ENCODE results near the gene ADAMTS5. TPM values are rescaled to one million over a fixed set of nuclear protein-coding genes. Genes with fewer than 3 reads are reported as not detected.

ADAMTS5 gene
- total RNA-seq, 4 donors from 2014 or later = 4.4 to 19.0 (median 14.0) TPM

DNA sequence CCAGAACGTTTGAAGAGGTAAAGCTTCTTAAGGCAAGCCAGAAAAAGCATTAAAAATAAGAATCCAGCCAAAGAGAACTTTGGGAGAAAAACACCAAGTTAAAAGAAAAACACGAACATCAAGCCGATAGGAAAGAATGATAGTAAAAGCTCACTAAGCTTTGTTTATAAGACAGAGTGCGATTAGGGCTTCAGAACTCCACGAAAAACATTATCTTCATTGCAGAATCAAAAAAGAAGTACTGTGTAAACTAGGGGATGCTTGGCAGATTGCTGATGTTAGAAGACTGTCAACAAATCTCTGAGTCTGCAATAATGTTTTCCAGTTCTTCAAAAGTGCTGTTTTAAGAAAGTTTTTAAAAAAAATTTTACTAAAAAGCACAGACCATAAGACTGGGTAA is 30.2 kb downstream of the ADAMTS5 start:
- no peak overlapping the region for H3K27ac ChIP-seq
- H3K9me3 ChIP-seq = no peaks in the 10 kb centered on the region
- no peak for TF ChIP-seq CTCF (IDR thresholded peaks at IDR 0.05)
- TF ChIP-seq POLR2A (IDR thresholded peaks at IDR 0.05) = no peak
- DNase-seq = no peak
- H3K4me3 ChIP-seq = no peak overlapping the region
- peaks cover 0 to 3% (median 0%) of the 10 kb centered on the region in 3 donors for H3K36me3 ChIP-seq
- no peaks in the 10 kb centered on the region for H3K4me1 ChIP-seq
- H3K27me3 ChIP-seq = no peaks in the 10 kb centered on the region

- no peaks in the 10 kb centered on the region for H3K4me1 ChIP-seq
- H3K36me3 ChIP-seq = peaks cover 0 to 3% (median 0%) of the 10 kb centered on the region in 3 donors
- no peak overlapping the region for H3K27ac ChIP-seq
- DNase-seq = no peak
- H3K27me3 ChIP-seq = no peaks in the 10 kb centered on the region
- TF ChIP-seq CTCF (IDR thresholded peaks at IDR 0.05) = no peak
- TF ChIP-seq POLR2A (IDR thresholded peaks at IDR 0.05) = no peak
- no peaks in the 10 kb centered on the region for H3K9me3 ChIP-seq
- H3K4me3 ChIP-seq = no peak overlapping the region
Measured at GRCh38 chr21:26935977-26936376, 30.9 kb downstream of the ADAMTS5 start.

GRCh38 chr21:26934383-26934782 is 32.5 kb downstream of the ADAMTS5 start:
- H3K27ac ChIP-seq = no peak overlapping the region
- H3K27me3 ChIP-seq = no peaks in the 10 kb centered on the region
- DNase-seq = no peak
- H3K4me3 ChIP-seq = no peak overlapping the region
- no peak for TF ChIP-seq POLR2A (IDR thresholded peaks at IDR 0.05)
- no peak for TF ChIP-seq CTCF (IDR thresholded peaks at IDR 0.05)
- H3K9me3 ChIP-seq = no peaks in the 10 kb centered on the region
- no peaks in the 10 kb centered on the region for H3K4me1 ChIP-seq
- peaks cover 0 to 3% (median 0%) of the 10 kb centered on the region in 3 donors for H3K36me3 ChIP-seq

DNA sequence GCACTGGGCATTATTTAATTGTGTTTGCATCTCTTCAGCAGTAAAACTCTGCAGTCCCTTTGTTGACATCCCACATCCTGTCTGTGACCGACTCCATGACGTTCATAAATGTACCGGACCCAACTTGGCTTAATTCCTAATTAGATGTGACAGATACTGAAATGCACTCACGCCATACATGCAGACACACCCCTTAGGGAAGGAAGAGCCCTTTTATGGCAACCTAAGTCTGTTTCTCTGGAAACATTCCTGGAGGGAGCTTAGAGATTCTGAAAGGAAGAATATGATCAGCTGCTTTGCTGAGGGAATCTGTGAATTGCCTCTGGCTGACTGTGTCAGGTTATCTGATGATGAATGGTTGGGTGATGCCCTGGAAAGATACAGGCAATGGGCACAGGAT is 33.4 kb downstream of the ADAMTS5 start:
- no peaks in the 10 kb centered on the region for H3K4me1 ChIP-seq
- H3K9me3 ChIP-seq = no peaks in the 10 kb centered on the region
- H3K4me3 ChIP-seq = no peak overlapping the region
- DNase-seq = no peak
- H3K36me3 ChIP-seq = peaks cover 0 to 3% (median 0%) of the 10 kb centered on the region in 3 donors
- TF ChIP-seq CTCF (IDR thresholded peaks at IDR 0.05) = no peak
- no peak for TF ChIP-seq POLR2A (IDR thresholded peaks at IDR 0.05)
- no peak overlapping the region for H3K27ac ChIP-seq
- H3K27me3 ChIP-seq = no peaks in the 10 kb centered on the region

DNA sequence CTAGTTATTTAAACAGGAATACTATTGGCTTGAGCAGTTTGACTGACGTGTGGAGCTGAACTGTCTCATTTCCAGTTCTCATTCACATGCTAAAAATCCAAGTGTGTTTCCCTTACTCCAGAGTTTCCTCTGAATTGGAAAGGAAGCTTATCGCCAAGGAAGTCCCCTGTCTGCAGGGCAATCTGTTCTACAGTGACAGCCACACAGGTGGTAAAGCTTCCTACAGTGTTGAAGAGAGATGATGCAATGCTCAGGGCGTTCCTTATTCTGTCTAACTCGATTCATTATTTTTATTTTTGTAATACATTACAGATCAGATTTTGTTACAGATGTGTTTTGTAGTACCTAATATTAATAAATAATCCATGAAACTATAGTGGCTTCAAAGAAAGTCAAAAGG is 41.3 kb downstream of the ADAMTS5 start:
- no peak for DNase-seq

More for the DNA sequence above, 41.3 kb downstream of the ADAMTS5 start:
- no peak overlapping the region for H3K4me3 ChIP-seq
- H3K4me1 ChIP-seq = no peaks in the 10 kb centered on the region
- H3K27ac ChIP-seq = no peak overlapping the region
- TF ChIP-seq POLR2A (IDR thresholded peaks at IDR 0.05) (no peak), CTCF (IDR thresholded peaks at IDR 0.05) (no peak)
- H3K27me3 ChIP-seq = no peaks in the 10 kb centered on the region
- H3K36me3 ChIP-seq = peaks cover 0 to 5% (median 0%) of the 10 kb centered on the region in 3 donors
- H3K9me3 ChIP-seq = no peaks in the 10 kb centered on the region

Measured in Peyer's patch (tissue), 4 donors.